ENCODE results near the gene EPB41L3. TPM values are rescaled to one million over a fixed set of nuclear protein-coding genes. Genes with fewer than 3 reads are reported as not detected.

The EPB41L3 gene
- total RNA-seq, 2 donors from 2014 or later, result 37.4 to 77.2 TPM

- Histone ChIP-seq H3K27ac (no peak overlapping the region), H3K36me3 (no peaks in the 10 kb centered on the region), H3K4me3 (no peak overlapping the region), H3K4me1 (ENCODE audit: control insufficient read depth in 1 of 2, low read depth in 2 of 2) (no peaks in the 10 kb centered on the region), H3K9me3 (no peaks in the 10 kb centered on the region), H3K27me3 (replicated peaks; ENCODE audit: insufficient read depth) (no peaks in the 10 kb centered on the region)
- no peak for TF ChIP-seq CTCF (IDR thresholded peaks at IDR 0.05)
- DNase-seq (ENCODE audit: low spot score) (no peak), ATAC-seq (ENCODE audit: insufficient number of reproducible peaks, low FRiP score, low read depth) (no peak)
These were observed 33.5 kb downstream of the EPB41L3 start for GRCh38 chr18:5510135-5510846.

GRCh38 chr18:5508821-5509220 lies 35.0 kb downstream of the EPB41L3 start:
- Histone ChIP-seq H3K4me1 (ENCODE audit: control insufficient read depth in 1 of 2, low read depth in 2 of 2) (no peaks in the 10 kb centered on the region), H3K27me3 (replicated peaks; ENCODE audit: insufficient read depth) (no peaks in the 10 kb centered on the region), H3K4me3 (no peak overlapping the region), H3K36me3 (no peaks in the 10 kb centered on the region), H3K9me3 (no peaks in the 10 kb centered on the region), H3K27ac (no peak overlapping the region)
- TF ChIP-seq CTCF (IDR thresholded peaks at IDR 0.05), result no peak
- DNase-seq (ENCODE audit: low spot score), result no peak
- ATAC-seq (ENCODE audit: insufficient number of reproducible peaks, low FRiP score, low read depth), result no peak

- Histone ChIP-seq H3K9me3 (no peaks in the 10 kb centered on the region), H3K4me1 (ENCODE audit: control insufficient read depth in 1 of 2, low read depth in 2 of 2) (no peaks in the 10 kb centered on the region), H3K27ac (no peak overlapping the region), H3K27me3 (replicated peaks; ENCODE audit: insufficient read depth) (no peaks in the 10 kb centered on the region), H3K36me3 (no peaks in the 10 kb centered on the region), H3K4me3 (no peak overlapping the region)
- ATAC-seq (ENCODE audit: insufficient number of reproducible peaks, low FRiP score, low read depth) (no peak), DNase-seq (ENCODE audit: low spot score) (no peak)
- TF ChIP-seq CTCF (IDR thresholded peaks at IDR 0.05), result no peak
These were observed 36.0 kb downstream of the EPB41L3 start for GRCh38 chr18:5507756-5508155.

GRCh38 chr18:5506174-5506573 lies 37.6 kb downstream of the EPB41L3 start:
- DNase-seq (ENCODE audit: low spot score) (no peak), ATAC-seq (ENCODE audit: insufficient number of reproducible peaks, low FRiP score, low read depth) (no peak)
- Histone ChIP-seq H3K27me3 (replicated peaks; ENCODE audit: insufficient read depth) (no peaks in the 10 kb centered on the region), H3K4me1 (ENCODE audit: control insufficient read depth in 1 of 2, low read depth in 2 of 2) (no peaks in the 10 kb centered on the region), H3K9me3 (no peaks in the 10 kb centered on the region), H3K27ac (no peak overlapping the region), H3K36me3 (no peaks in the 10 kb centered on the region), H3K4me3 (no peak overlapping the region)
- no peak for TF ChIP-seq CTCF (IDR thresholded peaks at IDR 0.05)

- no peaks in the 10 kb centered on the region for H3K4me1 ChIP-seq (ENCODE audit: control insufficient read depth in 1 of 2, low read depth in 2 of 2)
These were observed 40.1 kb downstream of the EPB41L3 start for GRCh38 chr18:5503740-5504139.

More at GRCh38 chr18:5503740-5504139, 40.1 kb downstream of the EPB41L3 start:
- Histone ChIP-seq H3K27me3 (replicated peaks; ENCODE audit: insufficient read depth) (no peaks in the 10 kb centered on the region), H3K9me3 (no peaks in the 10 kb centered on the region), H3K36me3 (no peaks in the 10 kb centered on the region), H3K4me3 (no peak overlapping the region), H3K27ac (no peak overlapping the region)
- DNase-seq (ENCODE audit: low spot score) (no peak), ATAC-seq (ENCODE audit: insufficient number of reproducible peaks, low FRiP score, low read depth) (no peak)
- TF ChIP-seq CTCF (IDR thresholded peaks at IDR 0.05), result no peak

All from thoracic aorta (tissue), 2 donors.